Heart right ventricle (tissue), 16 donors: ENCODE results near the gene UBE2F. TPM values are rescaled to one million over a fixed set of nuclear protein-coding genes. Genes with fewer than 3 reads are reported as not detected.
"Not testable (repeated sequence)": the region's sequence is repeated elsewhere in the genome, so short reads cannot be mapped to it uniquely, and the experiment has no call there.

Experiments used
- ATAC-seq, 8 donors: fragments of 200-7000 bp; cut with Tn5 transposase; one replicate each; pipeline ENCODE4 v1.9.1; 2020; ENCODE audit warnings: mild to moderate bottlenecking in 8 of 8, moderate library complexity in 8 of 8, moderate number of reproducible peaks in 1 of 8
- DNase-seq, 2 donors: peaks; one replicate each; pipeline ENCODE4 v3.0.0-alpha.2; 2020
- H3K27ac ChIP-seq, 10 donors: fragments of 200-600 bp; sonication (generic) in 2 of 10; one replicate each; pipeline versions ENCODE4 v1.5.0 to v1.8.0; 2020 to 2022; ENCODE audit warnings: mild to moderate bottlenecking in 3 of 10
- H3K27me3 ChIP-seq, 7 donors: fragments of 200-600 bp; one replicate each; pipeline ENCODE4 v1.8.0; 2021 to 2022; ENCODE audit warnings: mild to moderate bottlenecking in 2 of 7
- H3K36me3 ChIP-seq, 9 donors: fragments of 200-600 bp; sonication (generic) in 1 of 9; one replicate each; pipeline versions ENCODE4 v1.5.0 to v1.8.0; 2020 to 2022; ENCODE audit warnings: mild to moderate bottlenecking in 2 of 9
- H3K4me1 ChIP-seq, 9 donors: fragments of 200-600 bp; sonication (generic) in 1 of 9; one replicate each; pipeline versions ENCODE4 v1.5.0 to v1.8.0; 2020 to 2022; ENCODE audit warnings: mild to moderate bottlenecking in 4 of 9
- H3K4me3 ChIP-seq, 10 donors: fragments of 200-600 bp; sonication (generic) in 2 of 10; one replicate each; pipeline versions ENCODE4 v1.5.0 to v1.8.0; 2020 to 2022; ENCODE audit warnings: mild to moderate bottlenecking in 7 of 10, moderate library complexity in 2 of 10
- H3K9me3 ChIP-seq, 11 donors: fragments of 200-600 bp in 10 of 11; sonication (generic) in 2 of 11; one replicate each; pipeline versions ENCODE4 v1.5.0 to v1.8.0; 2013 to 2022; ENCODE audit warnings: mild to moderate bottlenecking in 2 of 11, control low read depth in 1 of 11, moderate library complexity in 1 of 11
- CTCF ChIP-seq, 9 donors: fragments of 200-600 bp; sonication (generic) in 2 of 9; IDR thresholded peaks; one replicate each; pipeline versions ENCODE4 v1.5.0 to v1.8.0; 2021 to 2022; ENCODE audit warnings: antibody characterized with exemption in 9 of 9, mild to moderate bottlenecking in 5 of 9, moderate library complexity in 1 of 9
- WGBS, 2 donors: extraction: QIAGEN DNeasy Blood & Tissue Kit; methylation state at CpG; one replicate each; pipeline ENCODE4 v1.1.7; 2013; ENCODE audit warnings: inconsistent platforms in 1 of 2; 5-methylcytosine and 5-hydroxymethylcytosine counted together
- intact Hi-C, 10 donors: fragments of 100-400 bp; cut with DNase I; formaldehyde crosslinking; loops; one replicate each; pipeline versions ENCODE4 v1.11.1 to v1.14.2; 2022
- polyA plus RNA-seq, 2 donors: library from polyadenylated mRNA; stranded (reverse); fragments of 200-250 nt; gene quantifications; one replicate each; pipeline ENCODE4 v1.2.3, GENCODE V29; 2013
- total RNA-seq, 10 donors: library from RNA; stranded (reverse); fragmentation: NEBNext Ultra II Directional in 3 of 10; extraction: Animal tissue kit (Norgen Biotek cat#: 25700) in 3 of 10; gene quantifications; one replicate each; pipeline versions ENCODE4 v1.2.1 to v1.2.4, GENCODE V29; 2021 to 2023
- donor health status: Arrhythmogenic right ventricular cardiomyopathy.
- donor health status: ischemic (EF 13 %, LVEDD 7.1; RV severe dilation, severe dysfunction).
- donor health status: healthy with polysubstance abuse.
- donor health status: DM: no; HTN: yes; CAD: no.
- donor health status: DM: no; HTN: no; CAD: no.
- donor health status: ischemic (EF 25% LVEDD 6.9; RV normal size, moderate dysfunction).
- donor health status: ischemic (EF 25% LVEDD 5.7; RV mildly dilated, moderate dysfunction).
- donor health status: healthy.
- donor health status: DM: yes; HTN: yes; CAD: no.
- donor health status: Ischemic cardiomyopathy.
- donor health status: ischemic (EF 35%, LVEDD 5.7; RV mildly dilated, moderate dysfunction).
- donor health status: nonischemic (EF 11% LVEDD 7.7; RV severe dilation, severe dysfunction).
- donor health status: DM: yes; HTN: yes; CAD: no.
- donor health status: PGD.
- donor health status: ischemic (EF 29% LVEDD 5.4; RV normal size, mild dysfunction).
- donor health status: nonischemic (EF 23%, LVEDD 6.1; RV moderate dilation, normal function).

Gene UBE2F
- total and polyA plus RNA-seq, 12 donors, result 43.5 to 82.2 (median 63.7) TPM

GRCh38 chr2:237943395-237944094 lies 23.3 kb upstream of the UBE2F start:
- Histone ChIP-seq H3K27ac (no peak overlapping the region), H3K4me3 (no peak overlapping the region), H3K4me1 (peaks cover 0 to 14% (median 10%) of the 10 kb centered on the region in 9 donors), H3K27me3 (no peaks in the 10 kb centered on the region), H3K36me3 (no peaks in the 10 kb centered on the region), H3K9me3 (peaks cover 0 to 22% (median 10%) of the 10 kb centered on the region in 11 donors)
- DNase-seq (no peak), ATAC-seq (no peak)
- 92 to 96% methylated on average over 7 of the region's 7 CpGs for WGBS, 2 donors
- no peak for TF ChIP-seq CTCF (IDR thresholded peaks at IDR 0.05)
- intact Hi-C loops, result no loop called here

DNA sequence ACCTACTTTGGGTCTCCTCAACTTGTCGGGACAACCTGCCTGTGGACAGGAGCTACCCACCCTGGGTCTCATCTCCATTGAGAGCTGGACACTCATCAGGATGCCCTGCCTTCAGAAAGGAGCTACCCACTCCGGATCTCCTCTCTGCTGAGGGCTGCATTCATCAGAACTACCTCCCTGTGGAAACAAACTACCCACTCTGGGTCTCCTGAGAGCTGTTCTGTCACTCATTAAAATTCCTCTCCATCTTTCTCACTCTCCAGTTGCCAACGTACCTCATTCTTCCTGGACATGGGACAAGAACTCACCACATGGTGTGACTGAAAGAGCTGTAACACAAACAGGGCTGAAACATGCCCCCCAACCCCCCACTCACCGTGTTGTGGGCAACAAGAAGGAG lies 22.5 kb upstream of the UBE2F start:
- Histone ChIP-seq H3K4me3 (no peak overlapping the region), H3K9me3 (peaks cover 0 to 22% (median 10%) of the 10 kb centered on the region in 11 donors), H3K27ac (no peak overlapping the region), H3K36me3 (no peaks in the 10 kb centered on the region), H3K27me3 (no peaks in the 10 kb centered on the region), H3K4me1 (peaks cover 0 to 14% (median 10%) of the 10 kb centered on the region in 9 donors)
- TF ChIP-seq CTCF (IDR thresholded peaks at IDR 0.05), result no peak
- 72 to 79% methylated on average over 4 of the region's 4 CpGs for WGBS, 2 donors
- DNase-seq (no peak), ATAC-seq (no peak)
- intact Hi-C loops, result no loop called here

DNA sequence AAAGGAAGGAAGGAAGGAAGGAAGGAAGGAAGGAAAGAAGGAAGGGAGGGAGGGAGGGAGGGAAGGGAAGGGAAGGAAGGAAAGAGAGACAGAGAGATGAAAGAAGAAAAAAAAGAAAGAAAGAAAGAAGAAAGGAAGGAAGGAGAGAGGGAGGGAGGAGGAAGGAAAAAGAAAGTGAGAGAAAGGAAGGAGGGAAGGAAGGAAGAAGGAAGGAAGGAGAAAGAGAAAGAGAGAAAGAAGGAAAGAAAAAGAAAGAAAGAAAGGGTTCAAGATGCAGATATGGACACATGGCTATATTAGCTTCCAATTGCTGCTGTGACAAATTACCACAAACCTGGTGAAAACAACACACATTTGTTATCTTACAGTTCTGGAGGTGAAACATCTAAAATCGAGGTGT lies 20.4 kb upstream of the UBE2F start:
- Histone ChIP-seq H3K27ac (no peak overlapping the region), H3K4me1 (peaks cover 0 to 14% (median 10%) of the 10 kb centered on the region in 9 donors), H3K4me3 (no peak overlapping the region), H3K9me3 (peaks cover 0 to 22% (median 10%) of the 10 kb centered on the region in 11 donors), H3K27me3 (peaks cover 0 to 8% (median 0%) of the 10 kb centered on the region in 7 donors), H3K36me3 (no peaks in the 10 kb centered on the region)
- WGBS, 2 donors, result 36 to 62% methylated on average over 1 of the region's 1 CpG
- DNase-seq (no peak), ATAC-seq (no peak)
- no peak for TF ChIP-seq CTCF (IDR thresholded peaks at IDR 0.05)
- intact Hi-C loops, result no loop called here

GRCh38 chr2:237951354-237951753 lies 15.5 kb upstream of the UBE2F start:
- WGBS, 2 donors, result 73 to 77% methylated on average over 4 of the region's 4 CpGs
- not testable (repeated sequence) for H3K9me3 ChIP-seq, H3K4me1 ChIP-seq, ATAC-seq, H3K4me3 ChIP-seq, H3K36me3 ChIP-seq, H3K27ac ChIP-seq, DNase-seq
- intact Hi-C loops, result loop anchor here in 1 of 10 donors (10.0 kb wide), 1 partner anchor 97 kb away; the partner anchor contains the start of gene RAMP1
- H3K27me3 ChIP-seq, result peaks cover 0 to 38% (median 21%) of the 10 kb centered on the region in 7 donors

- DNase-seq (no peak), ATAC-seq (no peak)
- TF ChIP-seq CTCF (IDR thresholded peaks at IDR 0.05), result no peak
- H3K4me1 ChIP-seq, result peaks cover 0 to 11% (median 7%) of the 10 kb centered on the region in 9 donors
- H3K9me3 ChIP-seq, result peaks cover 0 to under 1% (median 0%) of the 10 kb centered on the region in 11 donors
- no peak overlapping the region for H3K27ac ChIP-seq
- no peak overlapping the region for H3K4me3 ChIP-seq
- intact Hi-C loops, result loop anchor here in 1 of 10 donors (10.0 kb wide), 1 partner anchor 97 kb away; the partner anchor contains the start of gene RAMP1
- peaks cover 0 to 43% (median 26%) of the 10 kb centered on the region in 7 donors for H3K27me3 ChIP-seq
- WGBS, 2 donors, result 83 to 86% methylated on average over 3 of the region's 3 CpGs
- no peaks in the 10 kb centered on the region for H3K36me3 ChIP-seq
Measured at GRCh38 chr2:237951878-237952277, 14.9 kb upstream of the UBE2F start.
